ENCODE results near the gene DENND6A.
"Not testable (repeated sequence)": the region's sequence is repeated elsewhere in the genome, so short reads cannot be mapped to it uniquely, and the experiment has no call there.

The DENND6A gene

GRCh38 chr3:57691411-57692132 lies 1.3 kb downstream of the DENND6A start:
- no peak for DNase-seq

GRCh38 chr3:57689367-57690053 lies 3.4 kb downstream of the DENND6A start:
- DNase-seq = no peak

GRCh38 chr3:57688291-57688690 lies 4.6 kb downstream of the DENND6A start:
- DNase-seq = no peak

GRCh38 chr3:57683286-57683685 lies 9.6 kb downstream of the DENND6A start:
- no peak for DNase-seq

GRCh38 chr3:57682284-57682683 lies 10.6 kb downstream of the DENND6A start:
- DNase-seq = no peak

GRCh38 chr3:57681691-57682090 lies 11.2 kb downstream of the DENND6A start:
- DNase-seq = no peak

GRCh38 chr3:57680046-57680445 lies 12.8 kb downstream of the DENND6A start:
- DNase-seq = no peak

- DNase-seq = no peak
These were observed 17.3 kb downstream of the DENND6A start for GRCh38 chr3:57675530-57675929.

- no peak for DNase-seq
These were observed 19.7 kb downstream of the DENND6A start for GRCh38 chr3:57673156-57673555.

GRCh38 chr3:57670543-57670942 lies 22.3 kb downstream of the DENND6A start:
- DNase-seq = no peak

GRCh38 chr3:57661404-57661803 lies 31.5 kb downstream of the DENND6A start:
- DNase-seq = no peak

- DNase-seq = no peak
These were observed 33.0 kb downstream of the DENND6A start for GRCh38 chr3:57659806-57660439.

- DNase-seq = no peak
These were observed 33.7 kb downstream of the DENND6A start for GRCh38 chr3:57659004-57659673.

- DNase-seq = no peak
These were observed 34.3 kb downstream of the DENND6A start for GRCh38 chr3:57658536-57658935.

GRCh38 chr3:57655727-57656126 lies 37.1 kb downstream of the DENND6A start:
- DNase-seq = no peak

- DNase-seq = no peak
These were observed 38.6 kb downstream of the DENND6A start for GRCh38 chr3:57654267-57654666.

- no peak for DNase-seq
These were observed 40.7 kb downstream of the DENND6A start for GRCh38 chr3:57652203-57652602.

- no peak for DNase-seq
These were observed 45.5 kb downstream of the DENND6A start for GRCh38 chr3:57647292-57647940.

GRCh38 chr3:57646723-57647122 lies 46.2 kb downstream of the DENND6A start:
- no peak for DNase-seq

GRCh38 chr3:57644740-57645139 lies 48.1 kb downstream of the DENND6A start:
- no peak for DNase-seq

GRCh38 chr3:57637391-57637790 lies 55.5 kb downstream of the DENND6A start:
- no peak for DNase-seq

GRCh38 chr3:57634259-57634658 lies 58.6 kb downstream of the DENND6A start:
- DNase-seq = not testable (repeated sequence)

- DNase-seq = no peak
These were observed 64.9 kb downstream of the DENND6A start for GRCh38 chr3:57627976-57628375.
